ENCODE results near the gene LTBP2.

LTBP2 gene

GRCh38 chr14:74611650-74612349, at the start of gene LTBP2:
TSS of gene LTBP2 (minus strand) at chr14:74612237. CDS start at chr14:74611944, 293 bp downstream.
- no peak for DNase-seq (ENCODE audit: extremely low read depth in 1 of 2, low read depth in 1 of 2)

- DNase-seq (ENCODE audit: extremely low read depth in 1 of 2, low read depth in 1 of 2) = no peak
These were observed 48.8 kb upstream of the LTBP2 start for GRCh38 chr14:74660863-74661262.

GRCh38 chr14:74660167-74660566, 48.1 kb upstream of the LTBP2 start:
- no peak for DNase-seq (ENCODE audit: extremely low read depth in 1 of 2, low read depth in 1 of 2)

- DNase-seq (ENCODE audit: extremely low read depth in 1 of 2, low read depth in 1 of 2) = no peak
These were observed 46.6 kb upstream of the LTBP2 start for GRCh38 chr14:74658535-74659131.

DNA sequence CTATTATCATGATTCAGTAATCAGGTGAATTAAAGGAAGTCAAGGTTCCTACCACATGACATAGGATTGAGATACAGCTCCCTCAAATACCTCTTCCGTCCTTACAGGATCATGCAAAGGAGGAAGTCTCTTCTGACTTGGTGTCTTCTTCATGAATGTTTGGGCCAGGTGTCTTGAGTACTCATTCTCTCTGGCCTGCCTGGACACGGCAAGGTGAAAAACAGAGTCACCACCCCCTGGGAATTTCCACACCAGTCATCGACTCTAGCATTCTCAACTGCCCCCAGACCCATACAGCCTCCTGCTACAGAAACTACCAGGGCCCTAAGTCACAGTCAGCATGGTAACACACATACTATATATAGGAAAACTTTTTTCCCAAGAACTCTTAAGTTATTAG, 44.9 kb upstream of the LTBP2 start:
- no peak for DNase-seq (ENCODE audit: extremely low read depth in 1 of 2, low read depth in 1 of 2)

GRCh38 chr14:74655599-74656395, 43.8 kb upstream of the LTBP2 start:
- no peak for DNase-seq (ENCODE audit: extremely low read depth in 1 of 2, low read depth in 1 of 2)

DNA sequence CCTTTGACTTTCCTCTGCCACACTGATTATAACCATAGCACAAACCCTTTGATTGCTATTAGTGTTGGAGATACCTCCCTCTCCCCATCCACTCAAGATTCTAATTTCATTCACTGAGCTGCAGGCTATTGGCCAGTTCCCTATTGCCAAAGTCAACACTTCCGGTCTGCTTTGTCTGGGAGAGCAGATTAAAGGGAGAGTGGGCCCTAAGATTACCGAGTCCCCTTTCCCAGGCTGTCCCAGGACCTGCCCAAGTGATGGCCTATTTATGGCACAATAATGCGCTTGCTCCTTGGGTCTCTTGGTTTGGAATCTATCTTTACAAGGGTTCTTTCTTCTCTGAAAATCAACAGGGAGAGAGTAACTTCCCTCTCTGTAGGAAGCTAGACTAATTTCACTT, 42.9 kb upstream of the LTBP2 start:
- DNase-seq (ENCODE audit: extremely low read depth in 1 of 2, low read depth in 1 of 2) = no peak

DNA sequence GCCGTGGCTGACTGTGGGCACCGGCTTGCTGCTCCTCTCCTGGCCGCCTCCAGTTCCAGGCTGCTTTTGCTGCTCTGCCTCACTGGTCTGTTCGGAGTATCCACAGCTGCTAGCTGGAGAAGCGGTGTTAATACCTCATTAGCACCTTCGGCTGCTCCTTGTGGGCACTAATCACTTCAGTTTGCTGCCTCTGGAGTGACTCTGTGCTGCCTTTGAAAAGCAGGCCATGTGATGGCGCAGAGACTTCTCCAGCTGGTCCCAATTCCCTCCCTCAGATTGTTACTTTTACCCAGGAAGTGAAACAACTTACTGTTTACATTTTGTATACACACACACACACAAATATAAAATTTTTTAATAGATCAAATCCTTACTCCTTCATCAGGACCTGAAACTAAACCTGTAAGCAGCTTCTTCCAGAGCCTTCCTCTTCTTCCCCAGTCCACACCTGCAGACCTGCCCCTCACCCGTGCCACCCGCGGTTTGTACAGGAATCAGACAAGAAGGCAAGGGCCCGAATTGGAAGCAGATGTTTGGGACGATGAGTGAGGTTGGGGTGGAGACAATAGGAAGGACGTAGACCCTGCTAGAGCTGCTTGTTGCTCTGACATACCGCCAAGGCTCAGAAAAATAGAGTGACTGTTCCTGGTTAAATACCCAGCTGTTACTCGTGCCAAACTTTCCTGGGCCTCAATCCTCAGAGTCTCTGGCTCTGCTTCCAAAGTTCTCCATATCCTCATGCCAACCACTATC, 41.5 kb upstream of the LTBP2 start:
- no peak for DNase-seq (ENCODE audit: extremely low read depth in 1 of 2, low read depth in 1 of 2)

DNA sequence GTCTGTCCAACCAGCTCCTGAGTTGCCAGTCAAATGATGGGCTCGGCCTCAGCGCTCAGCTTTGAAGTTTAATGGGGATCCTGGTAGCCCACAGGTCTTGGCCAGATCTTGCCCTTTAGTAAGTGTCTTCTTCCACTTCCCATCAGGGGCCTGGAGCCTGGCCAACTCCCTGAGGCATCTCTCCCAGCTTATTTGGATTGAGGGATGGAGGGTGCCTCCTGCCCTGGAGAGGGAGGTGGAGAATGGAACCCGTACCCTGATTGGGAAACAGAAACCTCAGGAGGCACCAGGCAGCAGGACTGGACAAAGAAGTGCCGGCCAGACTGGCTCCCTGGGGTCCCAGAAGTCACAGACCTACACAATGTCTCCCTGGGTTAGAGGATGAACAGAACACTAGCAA, 40.5 kb upstream of the LTBP2 start:
- DNase-seq (ENCODE audit: extremely low read depth in 1 of 2, low read depth in 1 of 2) = no peak

DNA sequence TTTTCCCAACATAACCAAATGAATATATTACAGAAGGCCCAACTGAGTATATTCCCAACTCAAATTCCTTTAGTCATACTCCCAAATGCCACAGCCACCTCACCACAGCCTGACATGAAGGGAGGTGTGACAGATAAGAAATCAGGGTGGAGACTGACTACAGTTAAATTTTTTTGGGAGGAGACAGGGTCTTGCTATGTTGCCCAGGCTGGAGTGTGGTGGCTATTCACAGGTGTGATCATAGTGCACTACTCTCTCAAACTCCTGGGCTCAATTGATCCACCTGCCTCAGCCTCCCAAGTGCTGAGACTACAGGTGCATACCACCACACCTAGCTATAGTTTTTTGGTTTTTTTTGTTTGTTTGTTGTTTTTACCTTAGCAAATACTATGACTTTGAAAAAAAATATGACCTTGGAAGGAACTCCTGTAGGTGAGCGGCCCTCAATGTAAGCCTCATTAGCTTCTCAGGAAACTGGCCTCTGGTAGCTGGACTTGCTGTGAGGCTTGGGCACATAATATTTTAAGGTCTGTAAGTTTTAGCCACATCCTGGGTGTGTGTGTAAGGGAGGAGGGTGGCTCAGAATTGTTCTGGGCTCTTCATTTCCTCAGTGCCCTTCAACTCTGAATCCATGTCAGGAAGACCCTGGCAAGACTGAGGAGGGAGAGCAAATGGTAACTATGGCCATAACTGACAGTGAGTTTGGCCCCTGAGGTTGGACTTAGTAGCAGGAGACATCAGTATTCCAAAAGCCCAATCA, 39.1 kb upstream of the LTBP2 start:
- DNase-seq (ENCODE audit: extremely low read depth in 1 of 2, low read depth in 1 of 2) = no peak

GRCh38 chr14:74649673-74650072, 37.6 kb upstream of the LTBP2 start:
- no peak for DNase-seq (ENCODE audit: extremely low read depth in 1 of 2, low read depth in 1 of 2)

- no peak for DNase-seq (ENCODE audit: extremely low read depth in 1 of 2, low read depth in 1 of 2)
These were observed 37.1 kb upstream of the LTBP2 start for GRCh38 chr14:74649167-74649566.

GRCh38 chr14:74648601-74649000, 36.6 kb upstream of the LTBP2 start:
- DNase-seq (ENCODE audit: extremely low read depth in 1 of 2, low read depth in 1 of 2) = no peak

DNA sequence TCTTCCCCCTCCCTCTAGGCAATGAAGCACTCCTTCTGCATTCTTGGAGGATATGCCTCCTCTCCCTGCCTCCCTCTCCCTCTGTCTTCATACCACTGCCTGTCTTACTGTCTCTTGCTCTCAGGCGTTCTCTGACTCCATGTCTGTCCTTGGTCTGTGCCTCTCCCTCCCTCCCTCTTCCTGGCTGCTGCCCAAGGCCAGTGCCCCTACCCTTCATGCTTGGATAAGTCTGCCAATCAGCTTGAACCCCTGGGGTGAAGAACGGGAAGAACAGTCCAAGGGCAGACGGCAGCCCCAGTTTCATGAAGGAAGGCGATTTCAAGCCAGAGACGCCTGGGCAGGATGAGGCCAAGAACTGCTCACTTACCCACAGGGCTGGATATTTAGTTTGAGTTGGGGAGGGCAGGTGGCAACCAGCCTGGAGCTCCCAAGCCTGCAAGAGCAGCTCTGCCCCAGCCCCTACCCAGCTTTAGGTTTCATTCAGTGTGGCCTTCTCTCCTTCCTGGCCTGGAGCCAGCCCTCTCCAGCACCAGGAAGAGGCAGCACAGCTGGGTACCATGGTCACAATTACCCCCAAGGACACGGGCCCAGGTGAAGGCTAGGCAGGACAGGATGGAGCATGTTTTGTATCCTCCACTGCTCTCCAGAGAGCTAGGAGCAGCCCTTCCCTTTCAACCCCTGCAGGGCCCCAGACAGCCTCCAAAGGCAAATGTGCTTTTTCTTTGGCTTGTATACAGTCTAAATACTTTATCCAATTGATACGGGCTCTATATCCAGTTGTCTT, 35.8 kb upstream of the LTBP2 start:
- no peak for DNase-seq (ENCODE audit: extremely low read depth in 1 of 2, low read depth in 1 of 2)

DNA sequence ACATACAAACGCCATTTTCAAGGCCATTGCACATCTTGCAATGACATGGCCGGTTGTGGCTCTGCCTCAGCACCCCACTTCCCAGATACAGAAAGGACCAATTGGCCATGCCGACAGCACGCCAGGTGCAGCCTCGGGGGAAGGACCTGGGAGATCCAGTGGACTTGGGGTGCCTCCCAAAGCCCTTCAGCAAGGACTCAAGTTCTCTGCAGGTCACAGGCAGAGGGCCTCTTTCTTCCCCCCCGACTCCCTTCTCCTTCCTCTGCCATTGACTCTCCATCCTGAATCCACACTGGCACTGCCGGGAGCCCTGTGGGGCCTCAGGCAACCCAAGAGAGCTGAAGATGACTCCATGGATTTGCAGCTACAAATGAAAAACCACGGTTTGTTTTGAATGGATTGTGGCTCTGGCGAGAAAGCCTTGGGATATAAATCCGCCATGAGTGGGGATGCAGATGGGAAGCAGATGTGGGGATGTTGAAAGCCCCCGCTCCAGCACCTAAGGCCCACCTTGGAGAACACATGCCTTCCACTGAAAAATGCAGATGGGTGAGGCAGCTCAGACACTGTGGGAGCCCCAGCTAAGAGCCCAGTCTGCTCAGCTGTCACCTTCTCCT, 35.1 kb upstream of the LTBP2 start:
- DNase-seq (ENCODE audit: extremely low read depth in 1 of 2, low read depth in 1 of 2) = no peak

DNA sequence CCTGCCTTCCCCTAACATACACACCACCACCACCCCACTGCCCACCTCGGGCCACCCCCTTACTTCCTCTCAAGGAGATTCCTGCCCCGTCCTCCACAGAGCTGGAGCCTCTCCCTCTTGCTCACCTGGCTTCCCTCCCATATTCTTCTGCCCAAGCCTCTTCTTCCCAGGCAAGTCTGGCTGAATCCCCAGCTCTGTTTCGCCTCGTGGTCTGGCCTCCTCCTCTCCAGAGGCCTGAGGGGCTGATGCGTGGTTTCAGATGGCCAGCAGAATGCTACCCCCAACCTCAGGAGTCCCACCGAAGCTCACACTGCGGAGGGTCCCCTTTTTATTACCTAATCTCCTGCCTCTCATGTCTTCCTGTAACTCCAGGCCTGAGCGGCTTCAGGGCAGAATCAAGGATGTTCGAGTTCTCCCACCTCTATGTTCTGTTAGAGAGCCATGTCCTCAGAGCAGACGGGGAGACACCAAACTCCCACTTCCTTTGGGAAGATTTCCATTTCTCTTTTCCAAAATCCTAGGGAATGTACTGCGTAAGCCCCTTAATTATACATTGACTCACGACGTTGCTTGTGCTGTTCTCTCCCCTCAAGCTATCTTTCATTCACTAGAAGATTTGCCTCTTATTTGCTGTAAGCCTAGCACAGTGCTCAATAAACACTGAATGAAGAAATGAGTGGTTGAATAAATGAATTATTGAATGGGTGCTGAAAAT, 33.9 kb upstream of the LTBP2 start:
- DNase-seq (ENCODE audit: extremely low read depth in 1 of 2, low read depth in 1 of 2) = no peak

DNA sequence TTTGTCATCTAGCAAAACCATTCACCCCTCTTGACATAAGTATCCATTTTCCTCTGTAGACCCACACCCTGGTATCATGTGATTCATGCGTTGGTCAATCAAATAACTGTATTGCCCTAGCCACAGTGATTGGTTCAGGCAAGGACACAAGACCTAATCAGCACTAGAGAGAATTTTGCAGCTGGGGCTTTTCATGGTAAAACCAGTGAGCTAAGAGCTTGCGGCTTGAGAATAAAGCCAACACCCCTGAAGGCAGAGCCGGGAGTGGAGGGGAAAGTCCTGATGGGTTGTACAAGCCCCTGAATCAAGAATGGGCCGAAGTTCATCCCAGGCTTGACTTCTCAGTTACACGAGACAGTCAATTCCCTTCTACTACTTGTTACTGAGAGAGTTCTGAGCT, 33.2 kb upstream of the LTBP2 start:
- no peak for DNase-seq (ENCODE audit: extremely low read depth in 1 of 2, low read depth in 1 of 2)

DNA sequence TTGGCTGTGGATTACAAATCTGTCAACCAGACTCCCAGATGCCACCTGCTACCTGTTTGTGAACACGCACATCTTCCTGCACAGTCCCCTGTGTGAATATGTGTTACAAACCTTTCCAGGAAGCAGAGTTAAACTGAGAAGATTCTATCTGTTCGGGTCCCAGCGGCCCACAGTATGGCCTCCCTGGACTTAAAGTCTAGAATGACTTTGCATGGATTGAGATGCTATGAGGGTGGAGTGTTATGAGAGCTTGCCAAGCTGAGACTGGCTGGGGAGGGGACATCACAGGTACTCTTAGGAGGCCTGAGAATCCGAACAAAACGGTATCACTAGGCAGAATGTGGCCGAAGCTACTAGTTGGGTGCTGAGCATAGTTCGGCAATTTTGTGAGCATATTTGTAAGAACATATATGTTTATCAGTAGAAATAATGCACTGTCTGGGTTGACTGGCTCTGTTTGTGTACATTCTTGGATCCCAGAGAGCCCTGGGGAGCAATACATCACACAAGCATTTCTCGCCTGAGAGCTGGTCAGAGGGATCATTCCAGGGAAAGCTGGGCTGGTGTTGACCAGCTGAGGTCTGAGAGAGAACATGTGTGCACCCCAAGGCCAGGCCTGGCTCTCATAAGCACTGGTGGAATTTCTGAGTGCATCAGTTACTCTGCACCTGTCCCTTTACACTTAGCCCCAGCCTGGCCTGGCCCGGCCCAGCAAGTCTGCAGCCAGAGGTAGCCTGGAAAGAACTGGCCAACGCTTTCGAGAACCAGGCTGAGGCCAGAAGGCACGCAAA, 29.8 kb upstream of the LTBP2 start:
- DNase-seq (ENCODE audit: extremely low read depth in 1 of 2, low read depth in 1 of 2) = no peak
